Osteocyte (in vitro differentiated cells): ENCODE results near the gene SUOX. TPM values are rescaled to one million over a fixed set of nuclear protein-coding genes. Genes with fewer than 3 reads are reported as not detected.
A peak's percentile ranks its signal among the peaks of the same experiment; 100 is the strongest.

Experiments used
- DNase-seq: peaks from one replicate; pipeline ENCODE4 v3.0.0; 2021; ENCODE audit warnings: mixed read lengths; ENCODE audit not compliant: unreplicated experiment; ENCODE audit errors: extremely low spot score
- H3K27ac Mint-ChIP-seq: one replicate; pipeline ENCODE4 v1.8.0; 2021; ENCODE audit warnings: mild to moderate bottlenecking, mixed read lengths; ENCODE audit not compliant: unreplicated experiment
- H3K27me3 Mint-ChIP-seq: one replicate; pipeline ENCODE4 v1.8.0; 2021; ENCODE audit warnings: mixed read lengths; ENCODE audit not compliant: unreplicated experiment
- H3K36me3 Mint-ChIP-seq: one replicate; pipeline ENCODE4 v1.8.0; 2021; ENCODE audit warnings: mixed read lengths; ENCODE audit not compliant: unreplicated experiment
- H3K4me1 Mint-ChIP-seq: one replicate; pipeline ENCODE4 v1.8.0; 2021; ENCODE audit warnings: mixed read lengths; ENCODE audit not compliant: unreplicated experiment
- H3K4me3 Mint-ChIP-seq: one replicate; pipeline ENCODE4 v1.8.0; 2021; ENCODE audit warnings: mild to moderate bottlenecking, moderate library complexity, mixed read lengths; ENCODE audit not compliant: unreplicated experiment
- H3K9me3 Mint-ChIP-seq: one replicate; pipeline ENCODE4 v1.8.0; 2021; ENCODE audit warnings: mixed read lengths; ENCODE audit not compliant: unreplicated experiment
- total RNA-seq: library from RNA; stranded (reverse); gene quantifications from 2 replicates; pipeline ENCODE4 v1.2.1, GENCODE V29; 2021
- TF ChIP-seq, protein P1 (sequence below): fragments of 200-600 bp; sonication (generic); IDR thresholded peaks from 2 replicates; pipeline ENCODE4 v1.5.0; 2021; ENCODE audit warnings: antibody characterized with exemption, mild to moderate bottlenecking, moderate library complexity

The SUOX gene
- total RNA-seq, 1 donor from 2014 or later, result 19.4 TPM

DNA sequence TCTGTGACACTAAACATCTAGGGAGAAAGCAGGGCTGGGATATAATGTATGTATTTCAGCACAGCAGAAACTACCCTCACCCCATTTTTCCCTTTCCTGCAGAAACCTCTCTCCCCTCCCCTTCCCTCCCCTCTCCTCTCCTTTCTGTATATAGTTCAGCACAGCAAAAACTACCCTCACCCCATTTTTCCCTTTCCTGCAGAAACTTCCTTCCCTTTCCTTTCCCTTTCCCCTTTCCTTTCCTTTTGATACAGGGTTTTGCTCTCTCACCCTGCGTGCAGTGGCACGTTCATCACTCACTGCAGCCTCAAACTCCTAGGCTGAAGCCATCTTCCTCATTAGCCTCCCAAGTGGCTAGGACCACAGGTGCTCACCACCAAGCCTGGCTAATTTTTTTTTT lies 33.3 kb upstream of the SUOX start:
- DNase-seq, result no peak
- H3K27ac Mint-ChIP-seq, result no peak overlapping the region
- H3K27me3 Mint-ChIP-seq, result no peaks in the 10 kb centered on the region

DNA sequence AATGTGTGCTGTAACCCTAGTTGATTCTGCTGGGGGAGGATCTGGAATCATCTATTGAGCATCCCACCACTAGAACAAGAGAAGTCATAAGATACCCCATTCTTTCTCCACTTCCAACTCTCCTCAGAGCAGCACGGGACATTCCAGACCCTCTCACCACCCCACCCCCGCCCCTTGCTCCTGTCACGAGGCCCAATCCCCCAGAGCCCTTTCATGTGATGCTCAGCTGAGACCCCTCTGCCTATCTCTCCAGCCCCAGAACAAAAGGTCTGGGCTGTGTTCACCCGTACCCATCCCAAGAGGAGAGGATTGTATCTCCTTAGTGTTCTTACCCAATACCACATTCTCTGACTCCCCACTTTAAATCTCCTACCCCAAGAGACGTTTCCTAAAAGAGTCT lies 31.8 kb upstream of the SUOX start:
- Mint-ChIP-seq H3K36me3 (no peaks in the 10 kb centered on the region), H3K4me3 (no peak overlapping the region), H3K27ac (no peak overlapping the region), H3K4me1 (peaks cover 20% of the 10 kb centered on the region), H3K9me3 (no peaks in the 10 kb centered on the region), H3K27me3 (no peaks in the 10 kb centered on the region)
- no peak for DNase-seq
- TF ChIP-seq, protein P1, sequence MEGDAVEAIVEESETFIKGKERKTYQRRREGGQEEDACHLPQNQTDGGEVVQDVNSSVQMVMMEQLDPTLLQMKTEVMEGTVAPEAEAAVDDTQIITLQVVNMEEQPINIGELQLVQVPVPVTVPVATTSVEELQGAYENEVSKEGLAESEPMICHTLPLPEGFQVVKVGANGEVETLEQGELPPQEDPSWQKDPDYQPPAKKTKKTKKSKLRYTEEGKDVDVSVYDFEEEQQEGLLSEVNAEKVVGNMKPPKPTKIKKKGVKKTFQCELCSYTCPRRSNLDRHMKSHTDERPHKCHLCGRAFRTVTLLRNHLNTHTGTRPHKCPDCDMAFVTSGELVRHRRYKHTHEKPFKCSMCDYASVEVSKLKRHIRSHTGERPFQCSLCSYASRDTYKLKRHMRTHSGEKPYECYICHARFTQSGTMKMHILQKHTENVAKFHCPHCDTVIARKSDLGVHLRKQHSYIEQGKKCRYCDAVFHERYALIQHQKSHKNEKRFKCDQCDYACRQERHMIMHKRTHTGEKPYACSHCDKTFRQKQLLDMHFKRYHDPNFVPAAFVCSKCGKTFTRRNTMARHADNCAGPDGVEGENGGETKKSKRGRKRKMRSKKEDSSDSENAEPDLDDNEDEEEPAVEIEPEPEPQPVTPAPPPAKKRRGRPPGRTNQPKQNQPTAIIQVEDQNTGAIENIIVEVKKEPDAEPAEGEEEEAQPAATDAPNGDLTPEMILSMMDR, result no peak

More for the DNA sequence above, 33.3 kb upstream of the SUOX start:
- peaks cover 20% of the 10 kb centered on the region for H3K4me1 Mint-ChIP-seq
- no peaks in the 10 kb centered on the region for H3K9me3 Mint-ChIP-seq
- TF ChIP-seq, protein P1, result no peak
- no peak overlapping the region for H3K4me3 Mint-ChIP-seq
- H3K36me3 Mint-ChIP-seq, result no peaks in the 10 kb centered on the region

- H3K36me3 Mint-ChIP-seq, result no peaks in the 10 kb centered on the region
- no peaks in the 10 kb centered on the region for H3K9me3 Mint-ChIP-seq
- H3K27me3 Mint-ChIP-seq, result no peaks in the 10 kb centered on the region
- H3K4me1 Mint-ChIP-seq, result peaks cover 22% of the 10 kb centered on the region
- no peak for DNase-seq
- H3K4me3 Mint-ChIP-seq, result peak within 1 kb of the TSS; percentile 97
- H3K27ac Mint-ChIP-seq, result peak within 1 kb of the TSS; percentile 86
- TF ChIP-seq, protein P1, result no peak
Measured at GRCh38 chr12:55965941-55966407, 31.1 kb upstream of the SUOX start, which contains the start of gene PMEL. Gene PMEL, minus strand, starts transcription at chr12:55966042. Its CDS starts 31 bp downstream, at chr12:55966011.

DNA sequence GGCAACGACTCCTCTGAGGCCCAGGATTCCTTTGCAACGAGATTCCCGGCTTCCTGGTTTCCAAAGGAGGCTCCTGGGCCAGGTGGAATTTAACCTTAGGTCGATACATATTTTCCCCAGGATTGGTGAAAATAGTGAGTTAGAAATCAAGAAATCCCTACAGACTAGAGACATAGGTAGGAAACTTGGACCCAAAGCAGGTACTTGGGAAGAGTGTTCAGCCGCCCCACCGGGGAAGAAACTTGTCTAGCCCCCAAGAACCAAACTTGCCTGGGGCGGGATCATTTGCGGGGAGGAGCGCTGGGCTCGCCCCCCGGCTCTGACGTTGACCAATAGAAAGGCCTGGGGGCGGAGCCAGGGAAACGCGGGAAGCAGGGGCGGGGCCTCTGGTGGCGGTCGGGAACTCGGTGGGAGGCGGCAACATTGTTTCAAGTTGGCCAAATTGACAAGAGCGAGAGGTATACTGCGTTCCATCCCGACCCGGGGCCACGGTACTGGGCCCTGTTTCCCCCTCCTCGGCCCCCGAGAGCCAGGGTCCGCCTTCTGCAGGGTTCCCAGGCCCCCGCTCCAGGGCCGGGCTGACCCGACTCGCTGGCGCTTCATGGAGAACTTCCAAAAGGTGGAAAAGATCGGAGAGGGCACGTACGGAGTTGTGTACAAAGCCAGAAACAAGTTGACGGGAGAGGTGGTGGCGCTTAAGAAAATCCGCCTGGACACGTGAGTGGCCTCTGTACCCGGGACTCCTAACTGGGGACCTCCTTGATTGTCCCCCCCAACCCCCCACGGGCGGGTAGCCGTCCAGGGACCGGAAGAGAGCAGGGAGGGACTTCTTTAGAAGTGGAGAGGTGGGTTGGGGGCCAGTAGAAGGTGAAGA lies 30.4 kb upstream of the SUOX start, which contains the start of gene CDK2:
CDK2 (plus strand) TSS at position 423 of the 874 bp plus-strand sequence; CDS start at position 602, 179 bp downstream.
- no peaks in the 10 kb centered on the region for H3K27me3 Mint-ChIP-seq
- no peaks in the 10 kb centered on the region for H3K9me3 Mint-ChIP-seq
- no peaks in the 10 kb centered on the region for H3K36me3 Mint-ChIP-seq
- peak within 1 kb of the TSS; percentile 86 for H3K27ac Mint-ChIP-seq
- peak within 1 kb of the TSS; percentile 97 for H3K4me3 Mint-ChIP-seq
- TF ChIP-seq, protein P1, result no peak
- peaks cover 23% of the 10 kb centered on the region for H3K4me1 Mint-ChIP-seq
- peak; percentile 95 for DNase-seq

GRCh38 chr12:55969356-55969755 lies 27.7 kb upstream of the SUOX start:
- H3K4me3 Mint-ChIP-seq, result no peak overlapping the region
- H3K9me3 Mint-ChIP-seq, result no peaks in the 10 kb centered on the region

More at GRCh38 chr12:55969356-55969755, 27.7 kb upstream of the SUOX start:
- Mint-ChIP-seq H3K36me3 (no peaks in the 10 kb centered on the region), H3K27ac (peak overlapping the region; percentile 11), H3K4me1 (peaks cover 23% of the 10 kb centered on the region), H3K27me3 (no peaks in the 10 kb centered on the region)
- TF ChIP-seq, protein P1, result no peak
- no peak for DNase-seq
